Kidney (tissue), 14 donors: ENCODE measurements around the gene ARRDC3. TPM values are rescaled to one million over a fixed set of nuclear protein-coding genes. Genes with fewer than 3 reads are reported as not detected.
A peak's percentile ranks its signal among the peaks of the same experiment; 100 is the strongest.

Source experiments
- DNase-seq, 5 donors: peaks; one replicate each; pipeline ENCODE4 v3.0.0-alpha.2; 2013 to 2020
- FAIRE-seq: peaks from 2 replicates; lab custom pipeline; 2012; peaks lifted over from hg19 to GRCh38; lab: Jason Lieb, UNC
- H3K27ac ChIP-seq, 2 donors: one replicate each; pipeline ENCODE4 v1.7.0; 2013; ENCODE audit warnings: low read depth in 2 of 2, low read length in 2 of 2, inconsistent platforms in 1 of 2
- H3K27me3 ChIP-seq: one replicate; pipeline ENCODE4 v1.7.1; 2013; ENCODE audit warnings: low read length, inconsistent platforms; ENCODE audit not compliant: control insufficient read depth, insufficient read depth
- H3K36me3 ChIP-seq, 3 donors: one replicate each; pipeline versions ENCODE4 v1.7.0 to v1.7.1; 2013; ENCODE audit warnings: low read length in 3 of 3, control low read depth in 1 of 3, inconsistent platforms in 1 of 3; ENCODE audit not compliant: insufficient read depth in 3 of 3, control insufficient read depth in 2 of 3
- H3K4me1 ChIP-seq, 3 donors: one replicate each; pipeline versions ENCODE4 v1.7.0 to v1.7.1; 2013; ENCODE audit warnings: low read length in 3 of 3, inconsistent platforms in 1 of 3, low read depth in 1 of 3; ENCODE audit not compliant: control insufficient read depth in 2 of 3, insufficient read depth in 2 of 3
- H3K4me3 ChIP-seq, 3 donors: one replicate each; pipeline versions ENCODE4 v1.7.0 to v1.8.1; 2013; ENCODE audit warnings: low read length in 3 of 3, control low read depth in 1 of 3, inconsistent platforms in 1 of 3
- H3K9ac ChIP-seq, 3 donors: one replicate each; pipeline versions ENCODE4 v1.7.0 to v1.7.1; 2013; ENCODE audit warnings: low read length in 3 of 3, control low read depth in 1 of 3, inconsistent platforms in 1 of 3
- H3K9me3 ChIP-seq, 3 donors: one replicate each; pipeline versions ENCODE4 v1.7.0 to v1.7.1; 2013; ENCODE audit warnings: low read length in 3 of 3, control low read depth in 1 of 3, inconsistent platforms in 1 of 3; ENCODE audit not compliant: control insufficient read depth in 2 of 3, insufficient read depth in 1 of 3
- intact Hi-C: fragments of 100-400 bp; cut with DNase I; formaldehyde crosslinking; loops from one replicate; pipeline ENCODE4 v1.11.1; 2022
- polyA plus RNA-seq: library from polyadenylated mRNA; stranded (reverse); fragments of 350-450 nt; fragmentation: Illumina TruSeq; extraction: RNeasy Lipid Tissue Mini Kit (QIAGEN cat#74804); gene quantifications from one replicate; pipeline ENCODE4 v1.2.3, GENCODE V29; 2014; ENCODE audit warnings: low read depth, low replicate concordance; ENCODE audit not compliant: insufficient read depth
- total RNA-seq: library from RNA; stranded (reverse); fragmentation: NEBNext Ultra II Directional; extraction: Animal tissue kit (Norgen Biotek cat#: 25700); gene quantifications from one replicate; pipeline ENCODE4 v1.2.1, GENCODE V29; 2021
- TF ChIP-seq, protein P1 (sequence below): IDR thresholded peaks from 3 replicates; pipeline ENCODE4 v1.5.1; 2012; ENCODE audit warnings: mild to moderate bottlenecking, moderate library complexity, borderline replicate concordance; ENCODE audit not compliant: insufficient read depth; ENCODE audit errors: extremely low read depth
- donor health status: control.
- donor health status: control.
- donor health status: control.
- donor health status: control.
- donor health status: control.
- donor health status: DM: yes; HTN: yes; CAD: no.
- donor health status: Normal renal cell carcinoma (clear cell type).

The ARRDC3 gene
- total and polyA plus RNA-seq, 2 donors from 2014 or later, result 18.4 to 124 TPM

GRCh38 chr5:91374893-91375520 is 8.1 kb downstream of the ARRDC3 start:
- peaks cover 0 to 22% (median 12%) of the 10 kb centered on the region in 3 donors for H3K4me1 ChIP-seq
- FAIRE-seq, result peak; percentile 41
- H3K27me3 ChIP-seq, result no peaks in the 10 kb centered on the region
- peak overlapping the region in 2 of 3 donors; percentile 0 to 10 for H3K9ac ChIP-seq
- H3K27ac ChIP-seq, result peak overlapping the region in 1 of 2 donors; percentile 73
- H3K4me3 ChIP-seq, result no peak overlapping the region
- TF ChIP-seq, protein P1, sequence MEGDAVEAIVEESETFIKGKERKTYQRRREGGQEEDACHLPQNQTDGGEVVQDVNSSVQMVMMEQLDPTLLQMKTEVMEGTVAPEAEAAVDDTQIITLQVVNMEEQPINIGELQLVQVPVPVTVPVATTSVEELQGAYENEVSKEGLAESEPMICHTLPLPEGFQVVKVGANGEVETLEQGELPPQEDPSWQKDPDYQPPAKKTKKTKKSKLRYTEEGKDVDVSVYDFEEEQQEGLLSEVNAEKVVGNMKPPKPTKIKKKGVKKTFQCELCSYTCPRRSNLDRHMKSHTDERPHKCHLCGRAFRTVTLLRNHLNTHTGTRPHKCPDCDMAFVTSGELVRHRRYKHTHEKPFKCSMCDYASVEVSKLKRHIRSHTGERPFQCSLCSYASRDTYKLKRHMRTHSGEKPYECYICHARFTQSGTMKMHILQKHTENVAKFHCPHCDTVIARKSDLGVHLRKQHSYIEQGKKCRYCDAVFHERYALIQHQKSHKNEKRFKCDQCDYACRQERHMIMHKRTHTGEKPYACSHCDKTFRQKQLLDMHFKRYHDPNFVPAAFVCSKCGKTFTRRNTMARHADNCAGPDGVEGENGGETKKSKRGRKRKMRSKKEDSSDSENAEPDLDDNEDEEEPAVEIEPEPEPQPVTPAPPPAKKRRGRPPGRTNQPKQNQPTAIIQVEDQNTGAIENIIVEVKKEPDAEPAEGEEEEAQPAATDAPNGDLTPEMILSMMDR, result no peak
- H3K9me3 ChIP-seq, result no peaks in the 10 kb centered on the region
- peaks cover 22 to 79% (median 31%) of the 10 kb centered on the region in 3 donors for H3K36me3 ChIP-seq
- no peak for DNase-seq
- intact Hi-C loops, result no loop called here

- Histone ChIP-seq H3K4me1 (peaks cover 0 to 22% (median 12%) of the 10 kb centered on the region in 3 donors), H3K9ac (peak overlapping the region in 1 of 3 donors; percentile 46), H3K27ac (peak overlapping the region in 1 of 2 donors; percentile 2), H3K9me3 (no peaks in the 10 kb centered on the region), H3K27me3 (no peaks in the 10 kb centered on the region), H3K36me3 (peaks cover 27 to 90% (median 39%) of the 10 kb centered on the region in 3 donors), H3K4me3 (peak overlapping the region in 1 of 3 donors; percentile 26)
- intact Hi-C loops, result no loop called here
- TF ChIP-seq, protein P1, result no peak
- DNase-seq (no peak), FAIRE-seq (no peak)
Observed at GRCh38 chr5:91373600-91373999, 9.5 kb downstream of the ARRDC3 start.

DNA sequence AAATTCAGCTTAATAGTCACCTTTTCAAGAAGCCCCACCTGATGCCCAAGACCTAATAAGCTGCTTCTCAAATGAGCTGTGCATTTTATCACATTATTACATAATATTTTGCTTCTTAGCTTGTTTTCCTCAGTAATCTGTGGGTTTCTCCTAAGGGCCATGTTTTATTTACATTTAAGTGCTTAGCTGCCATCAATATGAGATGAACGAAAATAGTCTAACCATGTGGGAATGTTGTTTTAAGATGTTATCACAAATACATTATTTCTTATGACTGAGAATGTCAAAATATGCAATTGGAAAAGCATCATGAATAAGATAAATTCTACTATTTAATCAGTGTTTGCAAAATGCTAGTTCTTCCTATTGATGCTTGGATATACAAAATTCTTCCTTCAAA is 10.1 kb downstream of the ARRDC3 start:
- FAIRE-seq (no peak), DNase-seq (no peak)
- Histone ChIP-seq H3K9ac (no peak overlapping the region), H3K9me3 (no peaks in the 10 kb centered on the region), H3K4me1 (peaks cover 0 to 22% (median 12%) of the 10 kb centered on the region in 3 donors), H3K27ac (no peak overlapping the region), H3K27me3 (no peaks in the 10 kb centered on the region), H3K36me3 (peaks cover 27 to 88% (median 39%) of the 10 kb centered on the region in 3 donors), H3K4me3 (peak overlapping the region in 1 of 3 donors; percentile 26)
- TF ChIP-seq, protein P1, result no peak
- intact Hi-C loops, result no loop called here
